Caki2 (cell line): ENCODE measurements around the gene UBR2. TPM values are rescaled to one million over a fixed set of nuclear protein-coding genes. Genes with fewer than 3 reads are reported as not detected.

ENCODE experiments used
- DNase-seq: peaks from one replicate; pipeline ENCODE4 v3.0.0-alpha.2; 2015; ENCODE audit warnings: low read depth
- in situ Hi-C: cut with HindIII; loops from 2 replicates; pipeline ENCODE4 v1.10.0; 2016; ENCODE audit warnings: low sequenced_read_pairs, low pct_unique_long_range_greater_than_20kb, mixed read lengths
- total RNA-seq: library from RNA; depleted of rRNA; stranded (reverse); fragments of >200 nt; shearing (Covaris generic); gene quantifications from 2 replicates; pipeline ENCODE4 v1.2.3, GENCODE V29; 2014; ENCODE audit warnings: low replicate concordance; rRNA removed

The UBR2 gene
- 10.6 and 10.8 TPM in 2 replicates for total RNA-seq

GRCh38 chr6:42563697-42564505, at the start of gene UBR2:
UBR2 (plus strand) TSS chr6:42564029; CDS start chr6:42564320, 291 bp downstream.
- in situ Hi-C loops: no loop called here

GRCh38 chr6:42514745-42515144, 49.1 kb upstream of the UBR2 start:
- no peak for DNase-seq
- in situ Hi-C loops: no loop called here

More at GRCh38 chr6:42563697-42564505, at the start of gene UBR2:
- peak; percentile 99 for DNase-seq

- in situ Hi-C loops: no loop called here
- DNase-seq: no peak
These were observed 44.0 kb upstream of the UBR2 start for GRCh38 chr6:42519779-42520178.

- no peak for DNase-seq
These were observed 42.8 kb upstream of the UBR2 start for GRCh38 chr6:42520786-42521607.

GRCh38 chr6:42522036-42522435, 41.8 kb upstream of the UBR2 start:
- DNase-seq: no peak
- in situ Hi-C loops: no loop called here

More at GRCh38 chr6:42520786-42521607, 42.8 kb upstream of the UBR2 start:
- in situ Hi-C loops: no loop called here

- in situ Hi-C loops: no loop called here
- no peak for DNase-seq
These were observed 40.7 kb upstream of the UBR2 start for GRCh38 chr6:42522942-42523814.

- DNase-seq: no peak
- in situ Hi-C loops: no loop called here
These were observed 38.6 kb upstream of the UBR2 start for GRCh38 chr6:42525206-42525605.

- in situ Hi-C loops: no loop called here
- no peak for DNase-seq
These were observed 37.2 kb upstream of the UBR2 start for GRCh38 chr6:42526616-42527015.

- in situ Hi-C loops: no loop called here
- DNase-seq: no peak
These were observed 36.6 kb upstream of the UBR2 start for GRCh38 chr6:42527204-42527603.

GRCh38 chr6:42530296-42530695, 33.5 kb upstream of the UBR2 start:
- DNase-seq: no peak
- in situ Hi-C loops: no loop called here

- in situ Hi-C loops: no loop called here
- DNase-seq: no peak
These were observed 33.1 kb upstream of the UBR2 start for GRCh38 chr6:42530751-42531150.

- in situ Hi-C loops: no loop called here
- peak; percentile 40 for DNase-seq
These were observed 31.7 kb upstream of the UBR2 start for GRCh38 chr6:42532038-42532669.

- in situ Hi-C loops: no loop called here
- DNase-seq: no peak
These were observed 30.0 kb upstream of the UBR2 start for GRCh38 chr6:42533794-42534193.

- in situ Hi-C loops: no loop called here
- no peak for DNase-seq
These were observed 26.3 kb upstream of the UBR2 start for GRCh38 chr6:42537536-42537935.

- DNase-seq: no peak
- in situ Hi-C loops: no loop called here
These were observed 24.7 kb upstream of the UBR2 start for GRCh38 chr6:42539135-42539534.

GRCh38 chr6:42545226-42545773, 18.5 kb upstream of the UBR2 start:
- no peak for DNase-seq
- in situ Hi-C loops: no loop called here

- DNase-seq: peak; percentile 83
- in situ Hi-C loops: no loop called here
These were observed 16.2 kb upstream of the UBR2 start for GRCh38 chr6:42547407-42548329.
